ENCODE measurements around the gene SELPLG.
"Not testable (repeated sequence)": the region's sequence is repeated elsewhere in the genome, so short reads cannot be mapped to it uniquely, and the experiment has no call there.

Gene SELPLG

GRCh38 chr12:108602976-108603704 lies 30.6 kb downstream of the SELPLG start:
- no peak for DNase-seq

- DNase-seq: no peak
Measured at GRCh38 chr12:108602209-108602705, 31.4 kb downstream of the SELPLG start.

- no peak for DNase-seq
Measured at GRCh38 chr12:108600702-108601007, 33.0 kb downstream of the SELPLG start.

- no peak for DNase-seq
Measured at GRCh38 chr12:108599948-108600701, 33.6 kb downstream of the SELPLG start.

GRCh38 chr12:108599541-108599940 lies 34.2 kb downstream of the SELPLG start:
- DNase-seq: no peak

- DNase-seq: no peak
Measured at GRCh38 chr12:108598553-108599250, 35.0 kb downstream of the SELPLG start.

- no peak for DNase-seq
Measured at GRCh38 chr12:108597559-108598471, 35.9 kb downstream of the SELPLG start, which contains the start of gene TMEM119. Gene TMEM119 (minus strand): TSS chr12:108598084. CDS start chr12:108592383, 5,701 bp downstream.

GRCh38 chr12:108596854-108597558 lies 36.7 kb downstream of the SELPLG start:
- no peak for DNase-seq

- DNase-seq: no peak
Measured at GRCh38 chr12:108595711-108596647, 37.7 kb downstream of the SELPLG start.

DNA sequence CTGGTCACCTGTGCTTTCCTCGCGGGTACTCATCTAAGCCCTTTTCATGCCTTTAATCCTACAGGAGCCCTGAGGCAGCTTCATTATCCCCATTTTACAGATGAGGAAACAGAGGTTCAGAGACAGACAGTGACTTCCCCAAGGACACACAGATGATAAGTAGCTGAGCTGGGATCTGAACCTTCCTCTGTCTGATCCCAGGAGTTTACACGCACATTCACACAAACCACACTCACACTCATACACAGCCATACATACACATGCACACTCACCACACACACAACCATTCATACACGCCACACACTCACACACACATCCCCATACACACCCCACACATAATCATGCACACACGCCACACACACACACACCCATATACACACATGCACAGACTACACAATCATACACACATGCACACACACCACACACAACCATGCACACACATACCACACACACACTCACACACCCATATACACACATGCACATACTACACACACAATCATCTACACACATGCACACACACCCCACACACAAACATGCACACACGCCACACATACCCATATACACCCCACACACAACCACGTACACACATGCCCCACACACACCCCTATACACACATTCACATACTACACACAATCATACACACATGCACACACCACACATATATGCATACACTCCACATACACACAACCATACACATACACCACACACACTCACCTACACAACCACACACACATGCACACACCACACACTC lies 38.6 kb downstream of the SELPLG start:
- DNase-seq: no peak

GRCh38 chr12:108594323-108594903 lies 39.3 kb downstream of the SELPLG start:
- no peak for DNase-seq

DNA sequence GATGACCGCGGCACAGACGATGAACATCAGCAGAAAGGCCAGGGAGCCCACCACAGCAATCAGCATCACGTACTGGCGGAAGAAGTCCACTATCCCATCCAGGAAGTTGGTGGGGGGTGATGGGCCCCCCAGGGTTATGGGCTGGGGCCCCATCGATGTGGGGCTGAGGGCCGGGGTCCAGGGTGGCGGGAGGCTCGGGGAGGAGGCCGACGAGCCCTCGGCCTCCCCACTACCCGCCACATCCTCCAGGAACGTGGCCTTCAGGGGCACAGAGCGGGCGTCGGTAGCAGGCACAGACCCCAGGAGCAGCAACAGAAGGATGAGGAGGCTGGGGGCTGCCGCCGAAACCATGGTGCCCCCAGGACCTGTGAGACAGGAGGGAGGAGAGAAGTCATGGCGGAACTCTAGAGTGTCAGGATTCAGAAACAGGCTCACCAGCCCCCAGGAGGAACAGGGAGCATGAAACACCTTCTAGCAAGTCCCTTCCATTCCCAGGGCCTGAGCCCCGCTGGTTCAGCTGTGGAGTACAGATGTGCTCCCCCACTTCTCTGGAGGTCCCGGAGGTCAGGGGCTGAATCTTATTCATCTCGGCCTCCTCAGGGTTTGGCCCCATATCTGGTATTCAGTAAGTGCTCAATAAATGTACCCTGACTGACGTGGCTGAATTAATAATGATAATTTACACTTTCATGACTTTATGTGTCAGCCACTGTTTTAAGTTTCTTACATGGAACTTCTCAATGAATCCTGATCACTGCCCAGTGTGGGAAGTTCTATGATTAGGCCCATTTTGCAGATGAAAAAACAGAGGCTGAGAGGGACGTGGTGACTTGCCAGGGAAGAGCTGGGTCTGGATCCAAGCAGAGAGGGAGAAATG lies 41.4 kb downstream of the SELPLG start:
- no peak for DNase-seq

DNA sequence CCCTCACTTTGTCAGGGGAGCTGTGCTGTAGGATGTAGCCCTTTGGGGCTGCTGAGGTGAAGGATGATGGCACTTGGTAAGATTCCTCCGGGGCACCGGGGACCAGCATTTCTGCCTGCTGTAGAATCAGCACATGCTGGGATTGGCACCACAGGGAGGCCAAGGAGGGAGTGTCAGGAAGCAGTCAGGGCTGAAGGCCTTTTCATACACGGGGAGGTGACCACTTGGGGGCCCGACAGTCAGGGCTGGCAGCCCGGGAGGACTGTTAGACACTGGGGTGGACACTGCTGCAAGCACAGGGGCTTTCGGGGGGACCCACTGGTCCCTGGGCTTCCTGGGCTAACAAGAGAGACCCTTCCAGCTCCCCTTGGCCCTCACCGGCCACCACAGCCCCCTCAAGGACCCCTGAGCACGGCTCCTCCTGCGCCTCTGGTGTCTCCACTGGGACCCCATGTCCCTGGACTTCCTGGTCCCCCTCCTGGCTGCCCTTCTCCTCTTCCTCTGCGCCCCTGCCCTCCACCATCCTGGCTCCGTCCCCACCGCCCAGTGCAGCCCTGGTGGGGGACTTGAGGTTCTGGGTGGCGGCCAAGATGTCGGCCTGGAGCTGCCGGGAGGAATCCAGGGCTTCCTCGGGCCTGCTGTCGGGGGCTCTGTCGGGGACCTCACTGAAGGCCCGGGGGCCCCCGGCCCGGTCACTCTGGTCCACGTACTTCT lies 42.3 kb downstream of the SELPLG start:
- no peak for DNase-seq

- DNase-seq: not testable (repeated sequence)
Measured at GRCh38 chr12:108590463-108590862, 43.2 kb downstream of the SELPLG start.

DNA sequence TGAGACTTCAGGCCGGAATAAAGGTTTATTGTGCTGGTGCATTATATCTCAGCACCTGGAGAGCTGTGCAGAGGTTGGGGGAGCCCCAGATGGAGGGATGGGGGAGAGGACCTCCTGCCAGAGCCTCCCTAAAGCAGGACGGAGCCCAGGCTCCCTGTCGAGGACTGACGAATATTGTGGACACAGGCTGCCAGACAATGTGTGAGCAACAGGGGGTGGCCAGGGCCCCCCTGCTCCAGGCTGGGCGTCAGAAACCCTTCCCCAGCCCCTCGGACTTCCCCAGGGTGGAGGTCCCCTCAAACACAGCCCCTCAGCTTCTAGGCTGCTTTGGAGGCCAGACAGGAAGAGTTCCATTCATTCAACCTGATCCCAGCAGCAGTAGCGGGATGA lies 43.9 kb downstream of the SELPLG start:
- DNase-seq: no peak

- no peak for DNase-seq
Measured at GRCh38 chr12:108589028-108589839, 44.5 kb downstream of the SELPLG start.

DNA sequence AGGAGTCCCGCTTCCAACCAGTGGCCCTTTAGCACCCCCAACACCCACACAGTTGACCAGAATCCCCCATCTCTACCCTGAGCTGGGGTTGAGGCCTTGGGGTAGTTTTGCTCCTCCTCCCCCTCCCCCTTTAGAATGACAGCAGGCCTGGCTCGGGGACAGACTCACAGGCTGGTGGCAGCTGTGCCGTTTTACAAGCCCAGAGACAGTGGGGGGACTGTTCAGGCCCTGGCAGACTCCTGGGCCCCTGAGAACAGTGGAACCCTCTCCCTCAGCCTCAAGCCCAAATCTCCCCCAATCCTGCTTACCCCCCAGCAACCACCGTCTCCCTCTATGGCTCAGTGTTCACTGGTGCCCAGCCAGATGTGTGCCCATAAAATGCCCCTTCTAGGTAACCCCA lies 45.9 kb downstream of the SELPLG start:
- no peak for DNase-seq
